Nephron (organoid): ENCODE results near the gene MRPS22.
"Not testable (repeated sequence)": the region's sequence is repeated elsewhere in the genome, so short reads cannot be mapped to it uniquely, and the experiment has no call there.

Source experiments
- H3K27ac Mint-ChIP-seq, 3 experiments: 2 replicates each; pipeline ENCODE4 v1.8.0; 2020; ENCODE audit warnings: mixed read lengths in 3 of 3, mild to moderate bottlenecking in 2 of 3, moderate library complexity in 1 of 3
- H3K27me3 Mint-ChIP-seq: 2 replicates; pipeline ENCODE4 v1.8.0; 2021; ENCODE audit warnings: low read depth, mild to moderate bottlenecking, moderate library complexity, mixed read lengths
- H3K36me3 Mint-ChIP-seq: 2 replicates; pipeline ENCODE4 v1.8.0; 2020; ENCODE audit warnings: low read depth, mixed read lengths
- H3K4me1 Mint-ChIP-seq: 2 replicates; pipeline ENCODE4 v1.8.0; 2020; ENCODE audit warnings: mixed read lengths
- H3K4me3 Mint-ChIP-seq, 3 experiments: 2 replicates each; pipeline ENCODE4 v1.8.0; 2020; ENCODE audit warnings: mild to moderate bottlenecking in 3 of 3, mixed read lengths in 3 of 3, moderate library complexity in 2 of 3
- H3K9me3 Mint-ChIP-seq: 2 replicates; pipeline ENCODE4 v1.8.0; 2020; ENCODE audit warnings: mixed read lengths
- CTCF ChIP-seq, 3 experiments: fragments of 200-600 bp; sonication (generic); IDR thresholded peaks; one replicate each; pipeline ENCODE4 v1.5.0; 2021; ENCODE audit warnings: antibody characterized with exemption in 3 of 3; ENCODE audit not compliant: unreplicated experiment in 3 of 3

Gene MRPS22

DNA sequence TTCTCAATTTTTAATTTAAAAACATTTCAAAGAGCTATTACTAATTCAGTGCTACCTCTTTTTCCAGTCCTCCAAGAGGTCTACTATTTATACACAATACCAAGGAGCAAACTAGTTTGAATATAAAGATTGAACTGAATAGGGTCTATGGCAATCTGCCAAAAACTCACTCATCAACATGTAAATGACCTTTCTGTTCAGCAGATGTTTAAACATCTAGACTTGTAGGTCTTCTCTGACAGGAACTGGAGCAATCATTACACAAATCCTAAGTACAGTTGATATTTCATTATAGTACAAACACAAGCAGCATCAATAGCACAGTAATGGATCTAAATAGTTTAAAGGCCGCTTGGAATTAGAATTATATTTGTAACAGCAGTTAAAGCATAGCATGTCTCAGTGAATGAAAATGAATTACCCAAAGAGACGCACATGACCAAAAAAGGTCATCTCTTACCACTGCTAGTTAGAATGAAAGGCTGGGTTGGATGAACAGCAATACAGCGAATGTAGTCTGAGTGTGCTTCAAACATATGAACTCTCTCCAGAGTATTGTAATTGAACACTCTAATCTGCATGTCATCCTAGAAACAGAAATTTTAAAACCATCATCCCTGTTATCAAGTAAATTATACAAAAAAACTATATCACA is 34.9 kb downstream of the MRPS22 start:
- H3K27me3 Mint-ChIP-seq = no peaks in the 10 kb centered on the region

DNA sequence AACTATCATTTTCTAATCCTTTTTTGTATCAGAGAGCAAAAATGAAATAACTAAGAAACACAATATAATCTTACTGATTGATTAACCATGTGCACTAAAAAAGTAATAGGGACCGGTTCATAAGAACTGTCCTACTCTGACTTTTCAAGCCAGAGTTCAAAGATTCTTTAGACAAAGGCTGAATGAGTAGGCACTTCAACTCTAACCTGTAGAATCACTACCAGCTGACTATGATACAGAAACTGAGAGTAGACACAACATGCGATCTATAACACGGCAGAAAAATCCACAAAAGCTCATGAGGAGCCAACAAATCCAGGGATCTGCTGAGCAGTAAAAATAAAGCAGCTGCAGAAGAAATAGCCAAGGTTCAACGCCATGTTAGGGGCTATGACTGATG is 36.8 kb downstream of the MRPS22 start:
- H3K27me3 Mint-ChIP-seq = no peaks in the 10 kb centered on the region
- TF ChIP-seq CTCF (IDR thresholded peaks at IDR 0.05; ENCODE audit: unreplicated experiment in 3 of 3) = no peak
- no peaks in the 10 kb centered on the region for H3K9me3 Mint-ChIP-seq
- peaks cover 53% of the 10 kb centered on the region for H3K36me3 Mint-ChIP-seq
- H3K4me1 Mint-ChIP-seq = peaks cover 1% of the 10 kb centered on the region
- H3K4me3 Mint-ChIP-seq = no peak overlapping the region
- no peak overlapping the region for H3K27ac Mint-ChIP-seq

More for the DNA sequence above, 34.9 kb downstream of the MRPS22 start:
- Mint-ChIP-seq H3K4me3 (no peak overlapping the region), H3K27ac (no peak overlapping the region), H3K36me3 (peaks cover 69% of the 10 kb centered on the region), H3K9me3 (no peaks in the 10 kb centered on the region), H3K4me1 (no peaks in the 10 kb centered on the region)
- TF ChIP-seq CTCF (IDR thresholded peaks at IDR 0.05; ENCODE audit: unreplicated experiment in 3 of 3) = no peak

DNA sequence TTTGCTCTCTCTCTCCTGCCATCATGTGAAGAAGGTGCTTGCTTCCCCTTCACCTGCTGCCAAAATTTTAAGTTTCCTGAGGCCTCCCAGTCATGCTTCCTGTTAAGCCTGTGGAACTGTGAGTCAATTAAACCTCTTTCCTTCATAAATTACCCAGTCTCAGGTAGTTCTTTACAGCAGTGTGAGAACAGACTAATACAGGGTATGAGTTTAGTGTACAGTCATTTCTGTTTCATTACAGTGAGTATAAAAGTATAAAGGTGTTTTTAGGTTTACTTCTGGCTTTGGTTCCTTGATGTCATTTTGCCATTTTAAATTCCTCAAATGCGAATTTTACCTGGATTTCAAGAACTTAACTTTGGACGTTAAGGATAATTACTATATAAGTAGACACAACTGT is 38.5 kb downstream of the MRPS22 start:
- H3K27me3 Mint-ChIP-seq, H3K9me3 Mint-ChIP-seq, H3K27ac Mint-ChIP-seq, H3K4me3 Mint-ChIP-seq: not testable (repeated sequence)
- H3K4me1 Mint-ChIP-seq = peaks cover 17% of the 10 kb centered on the region
- H3K36me3 Mint-ChIP-seq = peaks cover 45% of the 10 kb centered on the region

GRCh38 chr3:139388077-139388476 is 44.3 kb downstream of the MRPS22 start:
- Mint-ChIP-seq H3K4me3 (peak overlapping the region; percentile 91 to 92 (median 91)), H3K36me3 (no peaks in the 10 kb centered on the region), H3K27me3 (no peaks in the 10 kb centered on the region), H3K9me3 (no peaks in the 10 kb centered on the region), H3K27ac (peak overlapping the region; percentile 4 to 76 (median 16)), H3K4me1 (peaks cover 54% of the 10 kb centered on the region)
- TF ChIP-seq CTCF (IDR thresholded peaks at IDR 0.05; ENCODE audit: unreplicated experiment in 3 of 3) = no peak

DNA sequence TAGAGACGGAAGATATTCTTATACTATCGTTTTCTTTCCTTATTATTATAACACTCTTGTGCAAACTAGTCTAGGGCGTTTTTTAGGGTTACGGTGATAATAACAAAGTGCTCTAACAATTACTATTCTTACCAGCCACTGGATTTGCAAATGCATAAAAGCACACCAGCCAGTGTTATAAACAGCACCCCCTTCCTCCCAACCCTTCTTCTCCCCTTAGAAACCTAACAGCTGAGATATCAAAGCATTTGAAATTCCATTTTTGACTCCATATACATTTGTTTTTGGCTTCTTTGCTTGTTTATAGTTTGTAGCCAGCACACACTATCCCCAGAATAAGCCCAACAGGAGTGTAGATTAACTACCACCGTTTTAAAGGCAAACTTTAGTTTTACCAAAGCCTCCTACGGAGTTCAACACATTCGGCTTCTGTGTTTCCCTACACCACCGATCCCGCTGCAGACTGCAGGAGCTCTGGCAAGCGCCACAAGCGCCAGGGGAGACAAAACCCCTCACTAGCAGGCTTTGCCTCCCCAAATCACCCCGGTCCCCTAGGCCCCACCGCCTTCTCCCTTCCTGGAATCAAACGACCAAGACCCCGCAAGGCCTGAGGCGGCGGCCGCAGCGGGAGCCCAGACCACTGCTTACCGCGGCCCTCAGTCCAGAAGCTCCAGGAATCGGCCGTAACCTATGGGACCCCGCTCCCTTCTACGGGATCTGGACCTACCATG is 45.2 kb downstream of the MRPS22 start:
- Mint-ChIP-seq H3K27me3 (no peaks in the 10 kb centered on the region), H3K4me1 (peaks cover 54% of the 10 kb centered on the region), H3K9me3 (no peaks in the 10 kb centered on the region), H3K27ac (peak overlapping the region; percentile 98 to 99 (median 98)), H3K4me3 (peak overlapping the region; percentile 91 to 93 (median 92)), H3K36me3 (no peaks in the 10 kb centered on the region)
- no peak for TF ChIP-seq CTCF (IDR thresholded peaks at IDR 0.05; ENCODE audit: unreplicated experiment in 3 of 3)

DNA sequence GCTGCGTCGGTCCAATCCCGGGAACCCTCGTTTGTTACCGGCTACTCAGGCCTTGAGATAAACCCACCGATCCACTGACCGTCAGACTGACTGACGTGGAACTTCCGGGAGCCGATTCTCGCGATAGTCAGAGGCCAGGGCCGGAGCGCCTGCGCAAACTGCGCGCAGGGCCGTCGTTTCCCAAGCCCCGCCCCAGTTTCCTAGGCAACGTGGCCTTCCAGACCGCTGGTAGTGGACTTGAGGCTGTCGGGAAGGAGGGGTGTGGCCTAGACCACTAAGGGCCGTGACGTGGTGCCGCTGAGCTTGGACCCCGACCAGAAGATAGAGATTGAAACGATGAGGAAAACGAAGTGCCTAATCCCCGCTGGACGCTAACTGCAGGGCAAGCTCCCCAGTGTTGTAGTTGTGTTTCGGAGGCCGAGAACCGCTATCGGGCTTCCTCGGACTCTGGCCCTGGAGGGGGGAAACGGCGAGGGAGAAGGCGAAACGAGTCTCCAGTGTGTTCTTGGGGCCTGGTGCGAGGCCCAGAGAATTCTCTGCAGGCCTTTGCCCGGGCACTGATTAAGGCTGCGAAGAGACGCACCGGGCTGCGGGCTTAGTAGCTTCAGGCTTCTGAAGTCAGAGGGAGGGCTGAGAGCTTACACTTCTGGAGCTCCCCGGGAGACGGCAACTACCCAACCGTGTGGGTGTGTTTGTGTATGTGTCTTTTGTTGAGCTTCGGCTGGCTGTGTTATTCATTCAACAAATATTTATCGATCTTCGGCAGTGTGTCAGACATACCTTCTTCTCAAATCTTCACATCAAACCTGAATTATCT is 45.9 kb downstream of the MRPS22 start, which contains the start of gene COPB2:
Gene COPB2 (minus strand): TSS at position 96 of the 817 bp plus-strand sequence. CDS start 97 bp downstream, outside the sequence.
- H3K27me3 Mint-ChIP-seq = no peaks in the 10 kb centered on the region
- H3K27ac Mint-ChIP-seq = peak within 1 kb of the TSS; percentile 98 to 99 (median 98)
- no peaks in the 10 kb centered on the region for H3K36me3 Mint-ChIP-seq
- TF ChIP-seq CTCF (IDR thresholded peaks at IDR 0.05; ENCODE audit: unreplicated experiment in 3 of 3) = no peak
- H3K4me3 Mint-ChIP-seq = peak within 1 kb of the TSS; percentile 91 to 93 (median 92)
- no peaks in the 10 kb centered on the region for H3K9me3 Mint-ChIP-seq
- peaks cover 54% of the 10 kb centered on the region for H3K4me1 Mint-ChIP-seq
